HTR-8/SVneo (cell line): Measurements from ENCODE around the gene ENOX2.

ENCODE experiments used
- DNase-seq: peaks from one replicate; pipeline ENCODE4 v3.0.0; 2011; ENCODE audit warnings: low spot score, mixed read lengths; ENCODE audit not compliant: insufficient read length
- FAIRE-seq: peaks from 2 replicates; lab custom pipeline; 2011; peaks lifted over from hg19 to GRCh38; lab: Jason Lieb, UNC

The ENOX2 gene

DNA sequence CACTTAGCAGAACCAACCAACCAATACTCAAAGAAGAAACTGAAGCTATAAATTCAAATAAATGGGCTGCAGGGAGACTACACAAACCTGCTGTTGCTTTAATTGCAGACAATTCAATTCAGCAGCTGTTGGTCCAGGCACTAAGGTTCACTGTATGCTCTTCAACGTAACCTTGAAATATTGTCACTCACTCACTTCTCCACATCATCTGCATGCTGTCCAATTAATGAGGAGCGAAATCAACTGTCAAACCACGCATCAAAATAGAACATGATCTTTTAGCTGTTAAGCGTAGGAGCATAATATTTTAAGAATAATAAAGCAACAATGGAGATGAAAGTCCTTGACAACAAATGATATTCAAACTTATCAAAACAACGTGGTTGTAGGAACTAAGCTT, 17.0 kb downstream of the ENOX2 start:
- DNase-seq: no peak
- no peak for FAIRE-seq

DNA sequence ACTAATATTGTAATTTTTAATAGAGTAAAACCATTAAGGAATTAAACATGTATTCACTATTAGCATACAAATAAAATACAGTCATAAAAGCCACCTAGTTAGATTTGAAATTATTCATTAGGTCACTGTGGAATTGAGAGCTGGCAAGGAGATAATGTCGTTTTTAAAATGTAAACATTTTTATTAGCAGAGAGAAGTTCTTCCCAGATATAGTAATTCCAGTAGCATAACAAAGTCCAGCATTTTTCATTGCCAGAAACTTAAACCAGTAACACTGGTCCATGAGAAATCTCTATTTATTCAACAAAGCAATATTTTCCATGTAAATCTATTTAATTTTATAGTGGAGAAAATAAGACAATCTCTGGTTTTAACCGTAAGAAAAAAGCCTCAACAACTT, 17.5 kb downstream of the ENOX2 start:
- no peak for DNase-seq
- FAIRE-seq: no peak

DNA sequence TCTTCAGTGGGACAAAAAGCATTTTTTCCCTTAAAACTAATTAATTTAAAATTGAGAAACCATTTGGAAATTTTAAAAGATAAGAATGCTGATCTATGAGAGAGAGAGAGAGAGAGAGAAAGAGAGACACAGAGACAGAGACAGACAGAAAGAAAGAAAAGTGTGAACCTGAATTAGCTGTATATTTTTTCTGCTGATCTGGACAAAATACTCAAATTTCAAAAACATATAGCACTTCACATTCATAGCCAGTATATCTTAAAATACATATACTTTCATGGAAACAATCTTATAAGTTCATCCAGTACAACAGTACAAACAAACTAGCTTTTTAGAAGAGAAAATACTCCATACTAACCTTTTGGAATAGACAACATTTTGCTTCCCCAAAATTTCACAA, 18.4 kb downstream of the ENOX2 start:
- no peak for FAIRE-seq

GRCh38 chrX:130879869-130880268, 23.1 kb downstream of the ENOX2 start:
- DNase-seq (no peak), FAIRE-seq (no peak)

More for the DNA sequence above, 18.4 kb downstream of the ENOX2 start:
- DNase-seq: no peak

- peak; percentile 0 for DNase-seq
- FAIRE-seq: no peak
Measured at GRCh38 chrX:130878350-130879341, 24.4 kb downstream of the ENOX2 start.

GRCh38 chrX:130877892-130878341, 25.1 kb downstream of the ENOX2 start:
- FAIRE-seq: no peak
- no peak for DNase-seq

DNA sequence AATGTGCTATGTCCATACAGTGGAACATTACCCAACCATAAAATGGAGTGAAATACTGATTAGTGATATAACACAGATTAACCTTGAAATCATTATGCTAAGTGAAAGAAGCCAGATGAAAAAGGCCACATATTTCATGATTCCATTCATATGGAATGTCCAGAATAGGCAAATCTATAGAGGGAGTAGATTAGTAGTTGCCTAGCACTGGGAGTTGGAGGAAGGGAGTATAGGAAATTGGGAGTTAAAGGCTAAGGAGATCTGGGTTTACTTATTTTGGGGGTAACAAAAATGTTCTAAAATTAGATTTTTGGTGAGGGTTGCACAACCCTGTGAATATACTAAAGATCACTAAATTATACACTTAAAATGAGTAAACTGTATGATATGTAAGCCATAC, 26.8 kb downstream of the ENOX2 start:
- FAIRE-seq (no peak), DNase-seq (no peak)

GRCh38 chrX:130874751-130875150, 28.3 kb downstream of the ENOX2 start:
- no peak for DNase-seq
- no peak for FAIRE-seq

GRCh38 chrX:130869239-130869638, 33.8 kb downstream of the ENOX2 start:
- DNase-seq (no peak), FAIRE-seq (no peak)

- FAIRE-seq (no peak), DNase-seq (no peak)
Measured at GRCh38 chrX:130861462-130861861, 41.5 kb downstream of the ENOX2 start.

- DNase-seq (no peak), FAIRE-seq (no peak)
Measured at GRCh38 chrX:130857207-130857606, 45.8 kb downstream of the ENOX2 start.

DNA sequence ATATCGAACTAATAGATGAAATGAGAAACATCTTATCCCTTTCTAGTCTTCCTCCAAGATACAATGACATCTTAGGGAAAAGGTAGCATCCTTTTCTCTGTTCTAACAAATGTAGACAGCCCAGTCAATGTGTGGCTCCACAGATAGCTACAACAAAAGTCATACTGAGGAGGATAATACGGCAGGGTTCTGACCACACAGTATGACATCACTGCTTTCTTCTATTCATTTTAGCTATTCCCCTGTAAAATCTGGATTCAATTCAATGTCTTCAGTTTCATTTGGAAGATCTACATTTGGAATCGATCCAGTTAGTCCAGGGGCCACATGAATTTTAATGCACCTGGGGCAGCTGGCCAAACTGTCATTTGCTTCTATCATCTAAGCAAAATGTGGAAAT, 51.4 kb downstream of the ENOX2 start:
- FAIRE-seq: no peak

DNA sequence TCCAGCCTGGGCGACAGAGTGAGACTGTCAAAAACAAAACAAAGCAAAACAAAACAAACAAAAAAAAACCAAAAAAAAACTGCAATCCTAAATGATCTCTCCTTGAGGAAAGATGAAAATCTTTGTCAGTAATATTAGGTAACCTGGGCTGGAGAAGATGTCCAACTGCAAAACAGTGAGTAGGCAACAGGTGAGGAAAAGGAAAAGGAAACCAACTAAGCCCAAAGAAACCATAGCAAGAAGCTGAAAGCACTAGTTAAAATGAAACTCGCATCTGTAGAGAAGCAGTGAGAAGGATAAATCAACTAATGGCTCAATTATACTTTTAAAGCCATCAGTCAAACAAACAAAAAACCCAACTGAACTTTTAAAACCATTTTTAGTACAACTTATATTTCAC, 54.2 kb downstream of the ENOX2 start:
- DNase-seq (no peak), FAIRE-seq (no peak)

More for the DNA sequence above, 51.4 kb downstream of the ENOX2 start:
- no peak for DNase-seq

DNA sequence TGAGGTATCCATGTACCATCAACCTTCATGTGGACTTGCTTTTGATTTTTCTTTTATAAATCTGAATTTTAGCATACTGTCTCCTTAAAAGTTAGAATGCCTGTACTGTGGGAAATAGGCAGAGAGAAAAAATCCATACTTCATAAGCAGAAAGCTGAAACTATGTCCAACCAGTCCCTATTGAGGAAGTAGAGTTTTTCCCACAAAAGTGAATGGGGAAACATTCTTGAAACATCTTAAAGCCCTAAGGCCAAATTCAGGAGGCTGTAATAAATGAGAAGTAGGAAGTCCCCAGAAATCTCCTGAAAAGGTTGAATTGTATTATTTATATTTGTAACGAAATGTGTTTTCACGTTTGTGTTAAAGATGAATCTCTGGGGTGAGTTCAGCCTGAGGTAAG, 56.3 kb downstream of the ENOX2 start:
- no peak for FAIRE-seq
- DNase-seq: no peak

- no peak for FAIRE-seq
Measured at GRCh38 chrX:130841776-130842175, 61.2 kb downstream of the ENOX2 start.

GRCh38 chrX:130840345-130840744, 62.7 kb downstream of the ENOX2 start:
- no peak for FAIRE-seq
- DNase-seq: no peak

More at GRCh38 chrX:130841776-130842175, 61.2 kb downstream of the ENOX2 start:
- no peak for DNase-seq

DNA sequence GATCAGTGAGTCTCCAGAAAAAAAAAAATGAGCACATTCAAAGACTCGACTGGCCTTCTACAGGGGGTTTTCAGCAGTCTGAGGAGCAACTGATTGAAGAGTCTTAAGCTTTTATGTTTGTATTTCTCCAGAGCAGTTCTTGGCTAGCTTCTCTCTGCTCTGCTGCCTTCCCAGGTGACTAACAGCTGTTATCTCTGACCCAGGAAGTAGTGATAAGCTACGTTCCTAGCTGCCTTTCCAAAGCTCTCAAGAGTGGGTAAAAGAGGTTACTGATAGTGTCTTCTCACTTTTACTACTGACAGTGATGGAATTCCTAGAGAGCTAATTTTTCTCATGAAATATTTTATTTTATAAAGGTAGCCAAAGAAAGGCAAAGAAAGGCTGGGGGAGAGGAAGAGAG, 66.6 kb downstream of the ENOX2 start:
- FAIRE-seq (no peak), DNase-seq (no peak)

DNA sequence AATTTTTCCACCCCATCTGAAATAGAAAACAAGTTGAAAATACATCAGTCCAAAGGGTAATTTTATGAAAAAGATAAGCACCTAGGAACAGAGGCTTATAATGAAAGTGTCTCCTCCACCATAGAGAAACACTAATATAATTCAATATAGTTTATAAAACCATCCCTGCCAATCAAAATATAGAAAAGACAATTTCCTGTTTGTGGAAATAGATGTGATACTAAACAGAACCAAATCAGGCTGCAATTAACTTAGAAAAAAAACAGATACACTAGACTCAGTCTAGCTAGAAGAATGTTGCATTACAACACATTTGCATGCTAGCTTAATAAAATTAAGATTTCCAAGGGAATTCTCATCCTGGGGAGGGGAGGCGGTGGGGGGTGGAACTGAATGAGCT, 68.2 kb downstream of the ENOX2 start:
- DNase-seq: no peak
- no peak for FAIRE-seq

DNA sequence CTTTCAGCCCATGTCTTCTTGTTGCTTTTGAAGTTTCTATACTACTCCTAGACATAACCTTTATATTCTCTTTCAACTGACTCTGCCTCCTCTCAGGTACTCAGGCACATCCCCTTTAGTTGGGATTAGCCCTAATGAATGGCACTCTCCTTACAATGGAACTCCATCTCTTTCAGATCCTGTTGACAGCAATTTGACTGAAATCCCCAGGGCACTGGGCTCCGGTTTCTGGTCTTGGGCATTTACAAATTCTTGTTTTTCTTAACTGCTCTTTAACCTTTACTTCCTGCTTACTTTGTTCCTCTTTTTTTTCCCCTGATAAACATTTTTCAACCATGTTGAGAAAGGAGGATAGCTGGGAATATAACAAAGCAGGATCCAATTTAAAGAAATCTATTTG, 68.9 kb downstream of the ENOX2 start:
- no peak for DNase-seq
- no peak for FAIRE-seq

- no peak for DNase-seq
- no peak for FAIRE-seq
Measured at GRCh38 chrX:130831347-130831722, 71.7 kb downstream of the ENOX2 start.

DNA sequence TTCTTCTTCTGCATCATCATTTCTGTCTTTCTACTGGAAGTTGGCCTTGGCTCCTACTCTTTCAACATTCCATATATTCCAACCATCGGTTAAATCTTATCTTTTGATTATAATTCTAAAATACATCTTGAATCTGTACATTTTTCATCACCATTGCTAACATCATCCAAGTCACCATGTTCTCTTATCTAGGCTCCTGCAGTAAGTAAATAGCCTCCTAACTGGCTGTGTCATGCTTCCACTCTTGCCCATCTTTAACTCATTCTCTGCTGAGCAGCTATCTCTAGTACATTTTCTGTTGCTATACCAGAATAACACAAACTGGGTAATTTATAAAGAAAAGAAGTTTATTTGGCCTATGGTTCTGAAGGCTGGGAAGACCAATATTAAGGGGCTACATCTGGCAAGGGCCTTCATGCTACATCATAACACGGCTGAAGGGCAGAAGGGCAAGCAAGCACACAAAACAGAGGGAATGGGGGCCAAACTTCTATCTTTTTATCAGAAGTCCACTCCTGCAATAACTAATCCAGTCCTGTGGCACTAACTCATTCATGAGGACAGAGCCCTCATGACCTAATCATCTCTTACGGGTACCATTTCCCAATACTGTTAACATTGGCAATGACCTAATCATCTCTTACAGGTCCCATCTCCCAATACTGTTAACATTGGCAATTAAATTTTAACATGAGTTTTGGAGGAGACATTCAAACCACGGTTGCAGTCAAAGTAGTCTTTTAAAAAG, 72.2 kb downstream of the ENOX2 start:
- DNase-seq: no peak
- no peak for FAIRE-seq
